CD4-positive, alpha-beta T cell treated with Interleukin-12 subunit alpha and Interleukin-12 subunit beta, for 1 hour (primary cell): ENCODE results near the gene TP53TG5.
A peak's percentile ranks its signal among the peaks of the same experiment; 100 is the strongest.
"Not testable (repeated sequence)": the region's sequence is repeated elsewhere in the genome, so short reads cannot be mapped to it uniquely, and the experiment has no call there.

ENCODE experiments used
- DNase-seq: peaks from one replicate; pipeline ENCODE4 v3.0.0-alpha.2; 2020

TP53TG5 gene

GRCh38 chr20:45365444-45365970, 12.6 kb downstream of the TP53TG5 start:
- DNase-seq: no peak

DNA sequence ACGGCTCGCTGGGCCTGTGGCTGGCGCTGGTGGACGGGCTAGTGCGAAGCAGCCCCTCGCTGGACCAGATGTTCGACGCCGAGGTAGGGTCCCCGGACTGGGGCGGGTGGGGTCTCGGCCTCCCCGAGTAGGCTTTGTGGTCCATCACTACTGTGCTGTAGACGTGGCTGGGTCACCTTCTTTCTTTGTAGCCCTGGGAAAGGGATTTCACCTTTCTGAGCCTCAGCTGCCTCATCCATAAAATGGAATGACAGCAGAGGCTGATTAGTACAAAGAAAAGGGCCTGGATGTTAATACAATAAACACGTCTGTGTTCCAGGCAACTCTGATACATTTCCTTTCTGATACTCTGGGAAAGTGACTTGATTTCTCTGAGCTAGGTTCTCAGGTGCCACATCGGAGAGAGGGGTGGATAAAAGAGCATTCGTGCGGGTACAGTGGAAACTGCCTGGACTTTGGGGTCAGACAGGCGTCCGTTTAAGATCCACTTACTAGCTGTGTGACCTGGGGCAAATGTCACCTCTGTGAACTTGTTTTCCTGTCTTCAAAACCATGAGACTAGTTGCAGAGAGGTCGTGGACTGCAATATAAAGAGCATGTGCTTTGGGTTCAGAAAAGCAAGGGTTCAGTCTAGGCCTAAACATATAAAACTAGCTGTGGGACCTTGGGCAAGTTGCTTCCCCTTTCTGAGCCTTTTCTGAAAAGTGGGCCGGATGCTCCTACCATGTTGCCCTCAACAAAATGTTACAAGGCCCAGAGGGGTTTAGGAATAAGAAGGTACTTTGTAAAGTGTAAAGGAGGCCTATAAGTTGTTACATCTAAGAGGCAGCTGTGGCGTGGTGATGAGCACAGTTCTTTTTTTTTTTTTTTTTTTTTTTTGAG, 14.3 kb downstream of the TP53TG5 start:
- DNase-seq: no peak

DNA sequence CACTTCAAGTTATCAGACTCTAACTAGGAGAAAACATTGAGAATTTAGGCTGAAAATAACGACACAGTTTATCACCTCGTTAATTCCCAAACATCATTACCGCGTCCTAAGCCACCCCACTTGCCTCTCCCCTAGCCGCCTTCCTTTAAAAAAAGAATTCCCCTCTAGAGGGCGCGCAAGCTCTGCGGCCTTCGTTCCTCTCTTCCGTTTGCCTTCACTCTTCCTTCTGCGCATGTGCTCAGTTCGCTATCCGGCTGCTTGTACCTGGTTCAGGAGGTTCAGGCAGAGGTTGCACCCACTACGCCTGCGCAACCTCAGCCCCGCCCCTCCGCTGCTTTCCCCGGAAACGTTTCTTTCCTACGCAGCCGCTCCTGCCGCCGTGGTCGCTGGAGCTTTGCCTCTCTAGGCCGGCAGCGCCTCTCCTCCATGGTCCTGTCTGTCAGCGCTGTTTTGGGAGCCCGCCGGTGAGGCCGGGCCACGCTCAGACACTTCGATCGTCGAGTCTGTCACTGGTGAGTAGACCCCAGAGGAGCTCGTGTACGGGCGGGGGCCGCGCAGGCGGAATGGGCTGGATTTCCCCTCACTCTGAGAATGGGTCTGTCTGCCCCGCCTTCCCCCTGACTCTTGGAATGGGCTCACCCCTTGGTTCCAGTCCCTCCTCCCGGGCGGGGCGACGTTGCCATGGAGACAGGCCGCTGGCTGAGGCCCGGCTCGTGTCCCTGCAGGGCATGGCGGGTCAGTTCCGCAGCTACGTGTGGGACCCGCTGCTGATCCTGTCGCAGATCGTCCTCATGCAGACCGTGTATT, 15.1 kb downstream of the TP53TG5 start, which contains the start of gene SYS1:
Gene SYS1, plus strand, starts transcription at position 353 of the 807 bp plus-strand sequence. Its CDS starts 376 bp downstream, at position 729.
- peak; percentile 99 for DNase-seq

DNA sequence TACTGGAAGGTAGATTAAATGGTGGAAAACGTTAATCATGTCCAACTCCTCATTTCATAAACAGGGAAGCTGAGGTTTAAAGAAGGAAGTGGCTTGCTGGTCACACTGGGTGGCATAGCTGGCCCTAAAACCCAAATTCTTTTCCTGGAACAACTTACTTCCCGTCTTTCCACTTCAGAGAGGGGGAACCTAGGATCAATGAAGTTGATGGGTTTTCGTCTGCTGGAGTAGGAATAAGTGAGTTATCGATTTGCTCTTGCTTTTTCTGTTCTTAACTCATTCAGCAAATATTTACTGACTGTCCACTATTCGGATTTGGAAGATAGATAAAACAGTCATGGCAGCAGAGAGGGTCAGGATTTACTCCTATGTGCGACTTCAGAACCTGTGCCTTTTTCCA, 16.3 kb downstream of the TP53TG5 start:
- DNase-seq: no peak

GRCh38 chr20:45359406-45360148, 18.5 kb downstream of the TP53TG5 start:
- no peak for DNase-seq

DNA sequence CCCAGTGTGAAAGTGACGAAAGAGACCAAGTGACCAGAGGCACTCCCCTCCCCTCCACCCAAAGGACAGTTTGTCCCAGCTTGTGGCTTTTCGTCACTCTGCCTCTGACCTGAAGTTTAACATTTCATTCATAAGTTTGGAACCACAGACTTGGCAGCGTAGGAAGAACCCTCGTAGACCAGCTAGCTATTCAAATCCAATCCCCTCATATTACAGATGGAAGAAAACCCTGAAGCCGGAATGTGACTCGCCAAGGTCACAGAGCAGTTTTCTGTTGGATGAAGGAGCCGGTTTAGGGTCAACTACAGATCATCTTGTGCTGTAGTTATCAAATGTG, 19.1 kb downstream of the TP53TG5 start:
- no peak for DNase-seq

GRCh38 chr20:45358282-45359068, 19.6 kb downstream of the TP53TG5 start:
- no peak for DNase-seq

- no peak for DNase-seq
Measured at GRCh38 chr20:45355209-45356084, 22.7 kb downstream of the TP53TG5 start.

DNA sequence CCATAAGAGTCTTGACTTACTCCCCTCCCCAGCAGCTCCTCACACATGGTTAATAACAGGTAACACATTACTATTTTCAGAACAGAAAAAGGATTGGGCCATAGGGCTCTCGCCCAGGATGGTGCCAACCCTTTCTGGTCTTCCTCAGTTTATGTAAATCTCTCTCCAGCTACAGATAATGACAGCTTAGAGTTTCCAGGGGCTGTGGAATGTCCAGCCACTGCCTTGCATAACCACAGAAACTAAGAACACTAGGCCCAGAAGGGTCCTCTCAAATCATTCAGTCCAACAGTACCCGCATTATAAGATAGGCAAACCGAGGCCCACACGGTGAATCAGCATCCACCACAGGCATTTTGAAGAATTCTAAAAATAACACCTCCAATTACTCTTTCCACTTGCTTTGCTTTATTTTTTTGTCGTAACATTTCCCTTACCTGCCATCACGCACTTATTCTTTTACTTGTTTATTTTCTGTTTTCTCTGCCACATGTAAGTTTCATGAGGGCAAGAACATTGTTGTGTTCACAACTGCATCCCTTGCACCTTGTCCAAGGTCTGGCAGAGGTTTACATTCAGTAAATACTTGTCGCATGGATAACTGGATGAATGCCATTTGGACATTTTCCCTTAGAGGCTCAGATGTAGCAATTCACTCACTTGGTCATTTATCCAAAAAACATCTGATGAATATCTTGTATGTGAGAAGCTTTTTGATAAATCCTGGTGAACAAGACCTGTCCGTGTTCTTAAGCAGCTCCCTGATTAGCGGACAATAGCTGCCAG, 23.5 kb downstream of the TP53TG5 start:
- no peak for DNase-seq

- DNase-seq: no peak
Measured at GRCh38 chr20:45353746-45354145, 24.4 kb downstream of the TP53TG5 start.

- DNase-seq: no peak
Measured at GRCh38 chr20:45352729-45353128, 25.4 kb downstream of the TP53TG5 start.

GRCh38 chr20:45350795-45351194, 27.3 kb downstream of the TP53TG5 start:
- DNase-seq: not testable (repeated sequence)

GRCh38 chr20:45350217-45350616, 27.9 kb downstream of the TP53TG5 start:
- no peak for DNase-seq

- DNase-seq: peak; percentile 77
Measured at GRCh38 chr20:45347936-45348778, 30.0 kb downstream of the TP53TG5 start, which contains the start of gene SDC4. SDC4 (minus strand) TSS chr20:45348424; CDS start chr20:45348384, 40 bp downstream.

- no peak for DNase-seq
Measured at GRCh38 chr20:45347297-45347935, 30.7 kb downstream of the TP53TG5 start.

- DNase-seq: no peak
Measured at GRCh38 chr20:45346851-45347250, 31.3 kb downstream of the TP53TG5 start.

DNA sequence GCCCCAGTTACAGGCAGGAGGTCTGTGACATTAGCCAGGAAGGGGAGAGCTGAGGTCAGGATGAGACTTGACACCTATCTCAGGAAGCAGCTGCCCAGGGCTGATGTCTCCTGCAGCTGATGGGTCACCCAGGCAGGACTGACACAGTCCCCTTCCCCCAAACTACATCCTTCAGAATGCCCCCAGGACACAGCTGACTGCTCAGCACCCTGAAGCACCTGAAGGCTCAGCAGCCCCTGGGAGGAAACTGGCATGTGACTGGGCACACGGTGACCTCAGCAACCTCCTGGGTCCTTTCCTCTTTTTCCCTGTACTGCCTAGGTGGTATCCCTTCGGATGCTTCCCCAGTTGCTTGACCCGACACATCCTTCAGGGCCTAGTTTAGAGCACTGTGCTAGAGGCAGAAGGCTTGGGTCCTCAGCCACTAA, 31.8 kb downstream of the TP53TG5 start:
- DNase-seq: no peak

DNA sequence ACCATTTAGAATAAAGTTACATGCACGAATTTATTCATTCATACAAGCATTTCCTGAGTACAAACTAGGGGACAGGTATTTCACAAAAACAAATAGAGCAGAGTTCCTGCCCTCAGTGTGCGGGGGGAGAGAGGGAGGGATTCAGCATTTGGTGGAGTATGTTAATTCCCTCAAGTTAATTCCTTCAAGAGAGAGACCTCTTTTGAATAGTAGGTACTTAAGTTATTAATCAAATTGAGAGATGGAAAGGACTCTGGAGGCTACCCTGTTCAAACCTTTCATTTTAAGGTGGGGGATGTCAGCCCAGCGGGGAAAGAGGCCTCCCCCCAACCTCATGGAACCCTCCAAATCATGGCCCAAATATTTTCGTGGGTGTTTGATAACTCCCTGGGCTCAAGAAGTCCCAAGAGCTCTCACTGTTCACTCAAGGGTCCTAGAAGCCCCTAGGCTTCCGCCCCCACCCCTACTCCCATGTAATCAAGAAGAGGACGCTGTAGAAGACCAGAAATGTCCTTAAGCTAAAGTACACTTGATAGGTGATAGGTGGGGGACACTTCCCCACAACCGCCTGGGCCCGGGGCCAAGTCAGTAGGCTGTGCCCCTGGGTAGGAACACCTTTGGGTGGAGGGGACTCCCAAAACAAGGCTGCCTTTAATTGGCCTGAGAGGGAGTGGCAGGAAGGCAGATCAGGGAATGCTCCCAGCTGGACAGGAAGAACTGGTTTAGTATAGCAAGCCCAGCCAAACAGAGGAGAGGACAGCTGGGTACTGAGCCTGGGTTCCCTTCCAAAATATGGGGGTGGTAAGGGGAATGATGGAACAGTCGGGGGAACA, 32.8 kb downstream of the TP53TG5 start:
- no peak for DNase-seq
